HK-2 (cell line): Measurements from ENCODE around the gene FAM219B.
A peak's percentile ranks its signal among the peaks of the same experiment; 100 is the strongest.
"Not testable (repeated sequence)": the region's sequence is repeated elsewhere in the genome, so short reads cannot be mapped to it uniquely, and the experiment has no call there.

Experiments
- DNase-seq: peaks from one replicate; pipeline ENCODE4 v3.0.0-alpha.2; 2018; ENCODE audit not compliant: unreplicated experiment

Gene FAM219B

DNA sequence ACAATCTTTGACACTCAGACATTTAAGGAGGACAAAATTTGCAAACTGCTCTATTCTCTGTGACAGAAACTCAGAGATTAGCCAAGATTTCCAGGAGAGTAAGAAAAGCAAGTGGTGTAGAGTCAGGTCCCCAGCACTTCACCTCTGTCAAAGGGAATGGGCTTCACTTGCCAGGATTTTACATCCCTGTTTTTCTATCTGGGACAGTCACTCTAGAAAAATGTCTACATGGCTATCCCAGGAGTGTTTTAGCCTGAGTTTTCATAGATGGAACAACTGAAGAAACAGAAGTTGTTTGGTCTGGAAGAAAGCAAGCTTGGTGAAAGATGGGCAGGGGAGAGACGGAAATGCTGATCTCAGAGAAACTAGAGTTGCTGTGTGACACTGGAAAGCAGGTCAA, 3.0 kb downstream of the FAM219B start:
- DNase-seq, result no peak

DNA sequence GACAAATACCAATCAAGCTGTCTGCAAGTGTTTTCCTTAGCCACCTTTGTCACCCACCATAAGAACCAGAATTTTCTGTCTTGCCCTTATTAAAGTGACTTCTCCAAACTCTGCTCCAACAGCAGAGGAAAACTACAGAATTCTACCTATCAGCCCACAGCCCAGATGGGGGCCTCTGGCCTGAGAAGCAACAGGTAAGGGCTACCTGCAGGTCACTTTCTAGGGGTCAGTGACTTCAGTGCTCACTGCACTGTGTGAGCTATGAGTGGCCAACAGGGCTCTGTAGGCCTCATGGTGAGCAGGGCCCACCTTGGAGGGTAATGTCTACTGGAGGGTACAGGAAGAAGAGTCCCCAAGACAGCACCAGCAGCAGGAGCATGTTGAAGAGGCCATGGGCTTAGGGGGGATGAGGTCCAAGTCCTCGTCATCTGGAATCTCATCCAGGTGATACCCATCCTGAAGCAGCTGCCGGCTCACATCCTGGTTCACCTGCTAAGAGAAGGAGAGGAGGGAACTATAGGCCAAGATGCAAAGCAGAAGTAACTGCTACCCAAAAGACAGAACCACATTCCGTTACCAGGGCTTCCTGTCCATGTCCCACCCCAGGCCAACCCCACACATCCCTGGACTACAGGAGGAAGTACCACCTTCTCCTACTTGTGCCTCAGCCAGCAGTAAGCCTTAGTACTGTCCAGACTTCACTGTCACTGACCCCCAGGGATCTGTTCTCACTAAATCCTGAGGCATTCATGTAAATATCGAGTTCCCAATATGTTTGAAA, 4.2 kb downstream of the FAM219B start:
- no peak for DNase-seq

GRCh38 chr15:74901612-74902063, 5.0 kb downstream of the FAM219B start:
- DNase-seq, result peak; percentile 47

DNA sequence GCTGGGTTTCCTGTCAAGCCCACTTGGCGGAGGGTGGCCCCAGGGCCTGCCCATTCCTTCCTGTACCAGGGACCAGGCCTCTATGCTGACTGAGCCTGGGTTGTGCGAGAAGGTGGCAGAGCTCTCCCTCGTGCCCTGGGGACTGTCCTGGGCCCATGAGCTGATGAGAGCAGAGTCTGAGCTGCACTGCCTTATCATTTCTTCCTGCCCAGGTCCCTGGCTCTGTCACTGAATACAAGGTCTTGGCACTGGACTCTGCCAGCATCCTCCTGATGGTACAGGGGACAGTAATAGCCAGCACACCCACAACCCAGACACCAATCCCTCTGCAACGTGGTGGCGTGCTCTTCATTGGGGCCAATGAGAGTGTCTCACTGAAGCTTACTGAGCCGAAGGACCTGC, 9.3 kb downstream of the FAM219B start:
- DNase-seq, result no peak

DNA sequence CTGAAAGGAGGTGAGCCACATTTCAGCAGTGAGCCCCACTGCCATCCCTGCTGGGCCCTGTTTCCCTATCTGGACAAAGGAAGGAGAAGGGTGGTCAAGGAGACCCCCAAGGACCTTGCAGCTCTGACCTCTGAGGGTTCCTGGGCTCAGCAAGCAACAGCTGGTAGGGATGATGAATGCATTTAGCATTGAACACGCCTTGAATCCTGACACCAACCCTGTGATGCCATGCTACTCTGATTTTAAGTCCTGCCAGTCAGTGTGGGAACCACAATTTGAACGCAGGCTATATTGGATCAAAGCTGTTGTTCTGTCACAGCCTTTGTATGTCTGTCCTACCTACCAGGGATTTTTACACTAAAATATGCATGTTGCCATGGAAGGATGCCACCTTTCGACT, 10.3 kb downstream of the FAM219B start:
- no peak for DNase-seq

GRCh38 chr15:74895830-74896229, 10.8 kb downstream of the FAM219B start:
- DNase-seq, result no peak

GRCh38 chr15:74894383-74894782, 12.3 kb downstream of the FAM219B start:
- DNase-seq, result not testable (repeated sequence)

DNA sequence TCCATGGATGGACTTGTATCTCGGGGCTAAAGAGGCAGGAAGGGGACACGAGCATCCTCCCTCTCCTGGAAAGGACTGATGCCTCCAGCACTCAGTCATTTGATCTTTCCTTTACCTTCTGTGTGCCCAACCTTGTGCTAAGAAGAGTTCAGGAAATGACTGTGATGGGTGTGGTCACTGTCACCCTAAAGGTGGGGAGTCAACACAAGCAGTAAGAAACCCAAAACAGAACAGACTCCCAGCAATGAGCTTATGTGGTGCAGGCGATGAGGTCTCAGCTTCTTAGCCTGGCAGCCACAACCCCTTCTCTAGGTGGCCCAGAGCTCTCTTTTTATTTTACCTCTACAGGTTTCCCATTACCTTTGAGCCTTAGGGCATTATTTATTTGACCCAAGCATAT, 13.0 kb downstream of the FAM219B start:
- no peak for DNase-seq

- no peak for DNase-seq
These were observed 13.7 kb downstream of the FAM219B start for GRCh38 chr15:74892931-74893330.

GRCh38 chr15:74892313-74892712, 14.3 kb downstream of the FAM219B start:
- DNase-seq, result no peak

- DNase-seq, result no peak
These were observed 15.2 kb downstream of the FAM219B start for GRCh38 chr15:74891469-74891868.

- DNase-seq, result no peak
These were observed 16.0 kb downstream of the FAM219B start for GRCh38 chr15:74890665-74890960.

DNA sequence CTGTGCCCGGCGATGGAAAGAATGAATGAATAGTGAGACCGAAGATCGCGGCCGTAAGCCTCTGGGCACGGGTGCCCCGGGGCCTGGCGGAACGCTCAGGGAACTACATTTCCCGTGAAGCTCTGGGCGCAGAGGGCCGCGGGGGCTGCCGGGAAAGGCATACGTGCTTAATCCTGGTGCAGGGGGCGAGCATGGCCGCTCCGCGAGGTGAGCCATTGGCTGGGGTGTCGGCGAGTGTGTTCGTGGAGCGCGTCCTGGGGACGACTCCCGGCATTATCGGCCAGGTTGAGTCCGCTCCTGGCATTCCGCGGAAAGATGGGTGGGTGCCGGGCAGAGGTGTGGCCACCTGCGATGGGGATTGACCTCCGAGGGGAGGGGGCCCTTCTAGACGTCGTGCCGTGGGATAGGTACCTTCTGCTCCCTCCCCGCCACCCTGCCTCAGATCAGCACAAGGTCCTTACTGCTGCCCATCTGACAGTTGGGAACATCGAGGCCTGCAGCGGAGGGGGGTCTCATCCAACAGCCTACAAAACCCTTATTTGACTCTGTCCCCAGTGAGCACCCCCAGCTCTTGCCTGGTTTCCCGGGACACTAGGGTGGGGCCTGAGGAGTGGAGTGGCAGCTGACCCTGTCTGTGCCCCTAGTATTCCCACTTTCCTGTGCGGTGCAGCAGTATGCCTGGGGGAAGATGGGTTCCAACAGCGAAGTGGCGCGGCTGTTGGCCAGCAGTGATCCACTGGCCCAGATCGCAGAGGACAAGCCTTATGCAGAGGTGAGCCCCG, 16.6 kb downstream of the FAM219B start, which contains the start of gene MPI:
Gene MPI (plus strand): TSS at position 160 of the 782 bp plus-strand sequence. CDS start 32 bp downstream, at position 192.
- DNase-seq, result peak; percentile 79

DNA sequence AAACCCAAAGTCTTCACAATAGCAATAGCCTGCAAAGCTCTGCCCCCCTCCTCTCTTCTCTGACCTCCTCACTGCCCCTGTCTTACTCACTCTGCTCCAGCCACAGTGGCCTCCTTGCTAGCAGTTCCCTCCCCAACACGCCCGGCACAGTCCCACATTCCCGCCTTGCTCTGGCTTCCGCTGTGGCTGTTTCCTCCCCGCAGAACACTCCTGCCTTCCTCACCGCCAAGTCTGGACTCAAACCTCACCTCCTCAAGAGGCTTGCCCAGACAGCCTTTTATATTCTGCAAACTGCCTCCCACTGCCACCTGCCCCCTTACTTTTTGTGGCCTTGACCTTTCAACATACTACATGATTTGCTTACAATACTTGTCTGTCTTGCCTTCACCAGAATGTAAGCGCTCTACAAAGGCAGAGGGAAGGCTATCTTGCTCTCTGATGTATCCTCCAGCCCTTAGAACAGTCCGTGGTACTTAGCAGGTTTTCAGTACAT, 17.2 kb downstream of the FAM219B start:
- DNase-seq, result peak; percentile 56

DNA sequence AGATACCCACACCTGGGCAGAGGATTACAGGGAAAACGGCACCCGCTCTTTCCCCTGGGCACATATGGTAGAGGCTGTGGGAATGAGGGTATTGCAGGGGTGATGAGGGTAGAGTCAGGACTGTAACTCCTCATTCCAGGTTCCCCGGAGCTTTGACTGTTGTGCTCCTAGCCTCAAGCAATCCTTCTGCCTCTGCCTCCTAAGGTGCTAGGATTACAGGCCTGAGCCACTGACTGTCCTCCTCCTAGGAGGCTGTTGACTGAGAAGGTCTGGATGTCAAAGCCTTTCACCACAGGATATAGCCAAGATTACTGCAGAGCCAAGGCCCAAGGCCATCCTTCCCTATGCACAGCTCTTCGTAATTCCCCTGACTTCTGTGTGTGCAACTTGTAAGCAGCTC, 17.9 kb downstream of the FAM219B start:
- DNase-seq, result no peak

- DNase-seq, result not testable (repeated sequence)
These were observed 19.0 kb downstream of the FAM219B start for GRCh38 chr15:74887537-74888193.

DNA sequence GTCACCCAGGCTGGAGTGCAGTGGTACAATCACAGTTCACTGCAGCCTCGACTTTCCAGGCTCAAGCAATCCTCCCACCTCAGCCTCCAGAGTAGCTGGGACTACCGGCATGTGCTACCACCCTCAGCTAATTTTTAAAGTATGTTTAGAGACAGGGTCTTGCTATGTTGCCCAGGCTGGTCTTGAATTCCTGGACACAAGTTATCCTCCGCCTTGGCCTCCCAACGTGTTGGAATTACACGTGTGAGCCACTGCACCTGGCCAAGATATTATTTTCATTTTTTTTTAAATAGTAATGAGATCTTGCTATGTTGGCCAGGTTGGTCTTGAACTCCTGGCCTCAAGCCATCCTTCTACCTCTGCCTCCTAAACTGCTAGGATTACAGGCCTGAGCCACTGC, 21.2 kb downstream of the FAM219B start:
- DNase-seq, result no peak

- no peak for DNase-seq
These were observed 22.0 kb downstream of the FAM219B start for GRCh38 chr15:74884428-74885223.

GRCh38 chr15:74882528-74882927, 24.1 kb downstream of the FAM219B start:
- no peak for DNase-seq

DNA sequence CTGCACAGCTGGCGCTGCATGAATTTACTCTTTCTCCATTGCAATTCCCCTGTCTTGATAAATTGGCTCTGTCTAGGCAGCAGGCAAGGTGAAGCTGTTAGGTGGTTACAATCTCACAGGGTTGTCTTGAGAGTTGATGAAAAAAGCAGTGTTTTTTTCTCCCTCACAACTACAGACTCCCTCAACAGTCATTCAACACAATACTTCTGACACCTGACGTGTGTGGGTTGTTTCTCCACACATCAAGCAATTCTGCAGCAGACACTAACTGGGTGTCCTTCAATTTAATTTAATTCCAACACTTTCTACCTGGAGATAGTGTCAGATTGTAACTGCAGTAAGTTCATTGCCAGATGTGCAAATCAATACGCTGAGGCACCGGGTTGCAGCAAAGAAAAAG, 28.4 kb downstream of the FAM219B start:
- no peak for DNase-seq

GRCh38 chr15:74873756-74874424, 32.8 kb downstream of the FAM219B start:
- DNase-seq, result no peak
